NCI-H2107 treated with DMSO at 0.1 percent for 48 hours (cell line): ENCODE data around the gene KREMEN1.
"Not testable (repeated sequence)": the region's sequence is repeated elsewhere in the genome, so short reads cannot be mapped to it uniquely, and the experiment has no call there.

Experiments
- DNase-seq: peaks from one replicate; lab custom pipeline; 2025; ENCODE audit not compliant: unreplicated experiment; lab: John Stamatoyannopoulos, UW

KREMEN1 gene

DNA sequence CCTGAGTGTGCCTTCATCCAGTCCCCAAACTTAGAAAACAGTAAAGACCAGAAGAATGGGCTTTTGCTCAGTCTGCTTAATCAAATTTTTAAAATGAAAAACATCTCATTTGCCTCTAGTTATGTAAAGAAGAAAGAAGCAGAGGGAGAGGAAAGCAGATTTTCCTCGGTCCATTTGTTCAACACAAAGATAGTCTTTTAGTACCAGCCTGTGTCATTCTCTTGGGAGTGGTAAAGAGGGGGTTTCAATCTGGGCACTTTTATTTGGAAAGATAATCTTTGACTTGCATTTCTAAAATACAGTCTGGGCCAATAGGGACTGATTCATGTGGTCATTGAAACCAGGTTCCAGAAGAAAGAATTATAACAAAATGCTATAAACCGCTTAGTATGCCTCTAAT, 29.5 kb downstream of the KREMEN1 start:
- DNase-seq = no peak

DNA sequence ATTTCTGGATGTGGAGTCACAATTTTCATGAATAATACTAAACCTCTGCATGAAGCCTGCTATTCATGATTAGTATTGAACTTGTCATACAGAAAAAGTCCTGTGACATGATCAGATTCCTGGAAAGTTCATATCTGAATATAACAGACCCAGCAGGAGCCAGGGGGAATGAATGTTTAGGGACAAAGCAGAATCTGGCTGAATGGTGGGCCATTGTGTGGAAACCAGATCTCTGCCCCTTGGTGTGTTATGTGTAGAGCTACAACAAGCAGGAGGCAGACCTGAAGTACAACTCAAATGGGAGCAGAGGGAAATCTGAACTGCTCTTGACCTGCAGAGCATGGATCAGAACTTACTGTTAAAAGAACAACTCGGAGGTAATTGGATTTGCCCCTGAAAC, 30.3 kb downstream of the KREMEN1 start:
- DNase-seq = no peak

DNA sequence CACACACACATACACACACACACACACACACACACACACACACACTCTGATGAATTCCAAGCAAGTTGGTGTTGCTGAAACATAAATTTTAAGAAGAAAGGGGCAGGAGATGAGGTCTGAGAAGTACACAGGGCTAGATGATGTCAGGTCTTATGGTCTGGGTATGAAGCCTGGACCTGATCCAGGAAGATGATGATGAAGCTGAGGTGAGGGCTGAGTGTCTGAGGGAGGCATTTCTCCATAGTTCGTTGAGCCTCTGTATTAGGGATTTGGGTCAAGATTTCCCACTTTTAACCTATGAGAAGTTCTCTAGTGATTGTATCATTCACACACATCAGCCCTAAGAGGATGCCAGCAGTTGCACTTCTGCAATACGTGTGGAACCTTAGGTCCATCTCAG, 32.6 kb downstream of the KREMEN1 start:
- DNase-seq = no peak

DNA sequence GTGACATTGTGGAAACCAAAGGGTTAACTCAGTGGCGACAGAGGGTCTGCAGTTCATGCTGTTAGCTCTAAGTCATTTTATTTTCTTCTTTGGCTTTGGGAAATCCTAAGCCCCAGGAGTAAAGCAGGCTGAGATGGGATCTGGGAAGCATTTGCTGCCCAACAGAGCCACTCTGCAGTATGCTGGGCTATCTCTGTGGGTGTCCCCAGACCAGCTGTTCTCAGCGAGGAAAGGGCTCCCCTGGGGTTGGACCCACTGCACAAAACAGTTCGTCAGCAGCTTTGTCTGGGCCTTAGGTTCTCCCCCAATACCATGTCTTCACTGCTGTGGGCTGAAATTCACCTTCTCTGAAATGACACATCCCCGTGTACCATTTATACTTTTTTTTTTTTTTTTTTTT, 34.0 kb downstream of the KREMEN1 start:
- DNase-seq = no peak

- DNase-seq = no peak
Observed at GRCh38 chr22:29108137-29108536, 35.3 kb downstream of the KREMEN1 start.

GRCh38 chr22:29109822-29110221, 37.0 kb downstream of the KREMEN1 start:
- no peak for DNase-seq

DNA sequence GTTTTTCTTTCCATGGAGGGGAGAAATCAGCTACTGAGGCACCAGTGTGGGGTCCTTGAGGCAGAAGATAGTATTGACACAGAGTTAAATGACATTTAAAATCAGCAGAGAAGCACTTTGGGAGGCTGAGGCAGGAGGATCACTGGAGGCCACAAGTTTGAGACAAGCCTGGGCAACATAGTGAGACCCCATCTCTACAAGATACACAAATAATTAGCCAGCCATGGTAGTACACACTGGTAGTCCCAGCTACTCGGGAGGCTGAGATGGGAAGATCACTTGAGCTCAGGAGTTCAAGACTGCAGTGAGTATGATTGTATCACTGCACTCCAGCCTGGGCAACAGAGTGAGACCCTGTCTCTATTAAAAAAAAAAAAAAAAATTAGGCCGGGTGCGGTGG, 38.1 kb downstream of the KREMEN1 start:
- no peak for DNase-seq

- DNase-seq = no peak
Observed at GRCh38 chr22:29112121-29112520, 39.3 kb downstream of the KREMEN1 start.

- DNase-seq = no peak
Observed at GRCh38 chr22:29112681-29113080, 39.8 kb downstream of the KREMEN1 start.

- peak; percentile 31 for DNase-seq
Observed at GRCh38 chr22:29113319-29113718, 40.5 kb downstream of the KREMEN1 start.

- no peak for DNase-seq
Observed at GRCh38 chr22:29114392-29114791, 41.6 kb downstream of the KREMEN1 start.

GRCh38 chr22:29115682-29116288, 43.0 kb downstream of the KREMEN1 start:
- DNase-seq = no peak

GRCh38 chr22:29116397-29117123, 43.7 kb downstream of the KREMEN1 start:
- DNase-seq = no peak

- DNase-seq = no peak
Observed at GRCh38 chr22:29117799-29118477, 45.1 kb downstream of the KREMEN1 start.

DNA sequence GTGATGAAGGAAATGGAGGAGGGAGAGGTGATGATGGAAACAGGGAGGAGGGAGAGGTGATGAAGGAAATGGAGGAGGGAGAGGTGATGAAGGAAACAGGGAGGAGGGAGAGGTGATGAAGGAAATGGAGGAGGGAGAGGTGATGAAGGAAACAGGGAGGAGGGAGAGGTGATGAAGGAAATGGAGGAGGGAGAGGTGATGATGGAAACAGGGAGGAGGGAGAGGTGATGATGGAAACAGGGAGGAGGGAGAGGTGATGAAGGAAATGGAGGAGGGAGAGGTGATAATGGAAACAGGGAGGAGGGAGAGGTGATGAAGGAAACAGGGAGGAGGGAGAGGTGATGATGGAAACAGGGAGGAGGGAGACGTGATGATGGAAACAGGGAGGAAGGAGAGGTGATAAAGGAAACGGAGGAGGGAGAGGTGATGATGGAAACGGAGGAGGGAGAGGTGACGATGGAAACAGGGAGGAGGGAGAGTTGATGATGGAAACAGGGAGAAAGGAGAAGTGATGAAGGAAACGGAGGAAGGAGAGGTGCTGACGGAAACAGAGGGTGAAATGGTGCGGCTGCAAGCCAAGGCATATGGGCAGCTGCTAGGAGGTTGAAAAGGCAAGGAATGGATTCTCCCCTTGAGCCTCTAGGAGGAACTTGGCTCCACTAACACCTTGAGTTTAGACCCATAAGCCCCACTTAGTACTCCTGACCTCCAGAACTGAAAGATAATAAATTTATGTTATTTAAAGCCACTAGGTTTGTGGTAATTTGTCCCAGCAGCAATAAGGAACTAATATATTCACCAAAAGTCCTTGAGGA, 47.5 kb downstream of the KREMEN1 start:
- DNase-seq = not testable (repeated sequence)

- no peak for DNase-seq
Observed at GRCh38 chr22:29121124-29121523, 48.3 kb downstream of the KREMEN1 start.

DNA sequence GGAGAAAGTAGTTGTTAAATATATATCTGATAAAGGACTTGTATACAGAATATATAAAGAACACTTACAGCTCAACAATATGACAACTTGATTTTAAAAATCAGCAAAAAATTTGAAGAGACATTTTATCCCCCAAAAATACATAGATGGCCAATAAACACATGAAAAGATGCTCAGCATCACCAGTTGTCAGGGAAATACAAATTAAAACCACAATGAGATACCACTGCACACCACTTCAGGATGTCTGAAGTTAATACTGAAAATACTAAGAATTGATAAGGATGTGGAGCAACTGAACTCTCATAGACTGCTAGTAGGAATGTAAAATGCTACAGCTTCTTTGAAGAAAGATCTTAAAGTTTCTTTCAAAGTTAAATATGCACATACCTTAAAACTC, 49.2 kb downstream of the KREMEN1 start:
- DNase-seq = no peak

GRCh38 chr22:29124777-29125442, 52.1 kb downstream of the KREMEN1 start:
- no peak for DNase-seq

DNA sequence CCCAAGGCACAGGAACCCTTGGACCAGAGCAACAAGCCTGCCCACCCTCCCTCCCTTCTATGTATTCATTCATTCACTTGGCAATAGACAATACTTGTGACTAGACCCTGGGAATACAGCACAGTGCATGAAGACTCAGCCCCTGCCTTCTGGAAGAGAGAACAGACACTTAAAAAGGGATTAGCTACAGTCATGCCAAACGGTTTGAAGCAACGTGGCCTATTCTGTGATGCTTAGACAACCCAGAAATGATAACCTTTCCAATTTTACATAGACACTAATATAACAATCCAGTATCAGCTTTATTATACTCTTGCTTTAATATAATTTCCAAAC, 52.6 kb downstream of the KREMEN1 start:
- DNase-seq = no peak

DNA sequence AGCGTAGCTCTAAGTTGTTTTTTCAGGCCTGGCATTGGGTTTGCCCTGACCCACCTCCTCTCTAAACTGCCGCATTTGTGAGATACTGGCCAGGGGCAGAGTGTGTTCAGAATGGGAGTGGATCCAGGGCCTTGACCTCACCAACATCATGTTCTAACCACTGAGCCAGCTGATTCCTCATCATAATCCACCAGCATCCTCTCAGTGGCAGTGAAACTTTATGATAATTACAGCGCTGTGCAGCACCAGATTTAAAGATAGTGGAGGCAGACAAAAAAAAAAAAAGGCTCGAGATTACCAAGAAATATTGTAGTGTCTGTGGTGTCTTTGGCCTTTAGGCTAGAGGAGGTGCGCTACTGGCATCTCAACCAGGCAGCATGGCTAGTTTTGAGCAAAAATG, 53.0 kb downstream of the KREMEN1 start:
- no peak for DNase-seq
